ENCODE data around the gene IVNS1ABP.
"Not testable (repeated sequence)": the region's sequence is repeated elsewhere in the genome, so short reads cannot be mapped to it uniquely, and the experiment has no call there.

The IVNS1ABP gene

DNA sequence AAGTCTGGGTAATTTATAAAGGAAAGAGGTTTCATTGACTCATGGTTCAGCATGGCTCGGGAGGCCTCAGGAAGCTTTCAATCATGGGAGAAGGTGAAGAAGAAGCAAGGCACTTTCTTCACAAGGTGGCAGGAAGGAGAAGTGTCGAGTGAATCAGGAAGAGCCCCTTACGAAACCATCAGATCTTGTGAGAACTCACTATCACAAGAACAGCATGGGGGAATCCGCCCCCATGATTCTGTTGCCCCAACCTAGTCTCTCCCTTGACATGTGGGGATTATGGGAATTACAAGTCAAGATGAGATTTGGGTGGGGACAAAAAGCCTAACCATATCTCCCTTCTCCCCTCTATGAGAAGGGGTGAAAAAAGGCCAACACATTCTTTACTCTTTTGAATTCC lies 11.2 kb upstream of the IVNS1ABP start:
- no peak for DNase-seq

DNA sequence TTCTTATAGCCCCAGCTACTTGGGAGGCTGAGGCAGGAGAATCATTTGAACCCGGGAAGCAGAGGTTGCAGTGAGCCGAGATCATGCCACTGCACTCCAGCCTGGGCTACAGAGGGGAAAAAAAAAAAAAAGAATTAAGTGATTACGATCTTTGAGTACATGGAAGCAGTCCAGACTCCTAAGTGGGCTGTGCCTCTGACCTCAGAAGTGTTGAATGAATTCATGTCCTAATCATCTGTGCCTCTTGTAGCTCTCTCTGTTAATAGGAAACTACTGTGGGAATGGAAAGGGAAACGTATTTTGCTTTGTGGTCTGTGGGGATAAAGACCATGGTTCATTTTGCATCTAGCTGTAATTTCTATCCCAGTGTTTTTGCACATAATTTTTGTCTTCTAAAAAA lies 8.4 kb upstream of the IVNS1ABP start:
- DNase-seq = no peak

DNA sequence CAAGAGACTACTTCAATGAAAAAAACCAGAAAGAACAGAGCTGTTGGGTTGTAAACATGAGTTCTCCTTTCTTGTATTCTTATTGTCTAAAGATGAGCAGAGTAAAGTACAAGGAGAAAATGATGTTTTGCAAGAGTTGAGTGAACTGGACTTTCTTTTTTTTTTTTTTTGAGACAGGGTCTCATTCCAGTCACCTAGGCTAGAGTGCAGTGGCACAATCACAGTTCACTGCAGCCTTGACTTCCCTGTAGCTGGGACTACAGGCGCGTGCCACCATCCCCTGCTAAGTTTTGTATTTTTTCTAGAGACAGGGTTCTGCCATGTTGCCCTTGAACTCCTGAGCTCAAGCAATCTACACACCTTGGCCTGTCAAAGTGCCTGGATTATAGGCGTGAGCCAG lies 7.1 kb upstream of the IVNS1ABP start:
- no peak for DNase-seq

DNA sequence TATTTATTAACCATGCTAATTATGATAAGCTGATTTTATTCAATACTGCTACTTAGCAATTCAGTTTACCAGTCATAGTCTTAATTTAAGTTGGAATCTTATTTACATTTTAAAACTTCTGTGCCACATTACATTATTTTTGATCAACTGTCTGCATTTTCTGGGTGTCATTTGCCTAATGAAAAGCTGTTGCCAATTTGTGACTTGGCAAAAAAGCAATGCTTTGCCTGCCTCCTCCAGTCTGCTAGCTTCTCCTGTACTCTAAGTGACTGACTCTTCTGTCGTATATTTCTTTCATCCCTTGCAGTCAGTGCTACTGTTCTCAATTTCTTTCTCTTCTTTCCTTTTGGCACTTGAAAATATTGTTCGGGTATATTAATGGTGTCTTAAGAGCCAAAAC lies 5.6 kb upstream of the IVNS1ABP start:
- DNase-seq = no peak

DNA sequence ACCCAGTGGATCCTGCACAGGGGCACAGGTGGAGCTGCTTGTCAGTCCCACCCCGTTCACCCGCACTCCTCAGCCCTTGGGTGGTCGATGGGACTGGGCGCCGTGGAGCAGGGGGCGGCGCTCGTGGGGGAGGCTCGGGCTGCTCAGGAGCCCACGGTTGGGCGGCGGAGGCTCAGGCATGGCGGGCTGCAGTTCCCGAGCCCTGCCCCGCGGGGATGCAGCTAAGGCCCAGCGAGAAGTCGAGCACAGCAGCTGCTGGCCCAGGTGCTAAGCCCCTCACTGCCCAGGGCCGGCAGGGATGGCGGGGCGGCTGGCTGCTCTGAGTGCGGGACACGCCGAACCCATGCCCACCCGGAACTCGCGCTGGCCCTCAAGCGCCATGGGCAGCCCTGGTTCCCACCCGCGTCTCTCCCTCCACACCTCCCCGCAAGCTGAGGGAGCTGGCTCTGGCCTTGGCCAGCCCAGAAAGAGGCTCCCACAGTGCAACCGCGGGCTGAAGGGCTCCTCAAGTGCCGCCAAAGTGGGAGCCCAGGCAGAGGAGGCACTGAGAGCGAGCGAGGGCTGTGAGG lies 4.7 kb upstream of the IVNS1ABP start:
- DNase-seq = not testable (repeated sequence)

DNA sequence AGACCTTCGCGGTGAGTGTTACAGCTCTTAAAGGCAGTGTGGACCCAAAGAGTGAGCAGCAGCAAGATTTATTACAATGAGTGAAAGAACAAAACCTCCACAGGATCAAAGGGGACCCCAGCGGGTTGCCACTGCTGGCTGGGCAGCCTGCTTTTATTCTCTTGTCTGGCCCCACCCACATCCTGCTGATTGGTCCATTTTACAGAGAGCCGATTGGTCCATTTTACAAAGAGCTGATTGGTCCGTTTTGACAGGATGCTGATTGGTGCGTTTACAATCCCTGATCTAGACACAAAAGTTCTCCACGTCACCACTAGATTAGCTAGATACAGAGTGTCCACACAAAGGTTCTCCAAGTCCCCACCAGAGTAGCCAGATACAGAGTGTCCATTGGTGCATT lies 4.1 kb upstream of the IVNS1ABP start:
- not testable (repeated sequence) for DNase-seq

DNA sequence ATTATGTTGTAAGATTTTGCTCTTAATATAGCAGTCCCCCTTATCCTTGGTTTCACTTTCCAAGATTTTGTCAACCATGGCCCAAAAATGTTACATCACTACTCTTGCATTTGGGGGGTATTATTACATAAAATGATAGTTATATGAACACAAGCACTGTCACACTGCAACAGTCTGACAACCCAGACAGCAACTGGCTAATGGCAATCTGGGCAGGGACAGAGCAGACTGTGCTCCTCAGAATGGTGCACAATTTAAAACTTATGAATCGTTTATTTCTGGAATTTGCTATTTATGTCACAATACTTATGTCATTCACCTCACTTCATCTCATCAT lies 2.1 kb upstream of the IVNS1ABP start:
- DNase-seq = no peak

DNA sequence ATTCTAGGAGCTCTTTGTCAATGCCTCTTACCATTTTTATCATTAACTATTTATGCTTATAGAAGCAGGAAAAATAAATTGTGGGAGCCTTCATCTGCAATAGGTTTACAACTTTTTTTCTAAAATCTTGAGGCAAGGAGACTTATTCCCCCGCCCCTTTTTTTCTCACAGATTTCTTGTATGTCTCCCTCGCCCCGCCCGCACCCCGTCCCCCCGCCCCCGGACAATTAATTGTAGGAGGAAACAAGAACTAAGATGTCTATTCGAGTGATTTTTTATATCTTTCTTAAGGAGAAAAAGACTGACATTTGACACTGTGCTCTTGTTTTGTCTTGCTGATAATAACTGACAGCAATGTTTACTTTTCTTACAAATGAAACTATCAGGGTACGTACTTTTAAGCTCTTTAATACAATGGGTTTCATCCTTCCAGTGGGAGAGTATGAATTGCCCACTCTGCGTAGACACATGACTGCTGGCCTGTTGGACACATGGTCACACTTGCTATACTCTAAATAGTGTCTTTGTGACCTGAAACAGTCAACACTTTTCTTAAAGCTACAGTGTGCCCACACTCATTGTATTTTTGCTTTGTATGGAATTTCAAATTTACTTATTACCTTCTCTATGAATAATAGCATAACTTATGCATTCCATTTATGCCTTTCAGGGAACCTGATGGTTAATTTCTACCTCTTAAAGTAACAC lies 1.5 kb upstream of the IVNS1ABP start:
- no peak for DNase-seq

DNA sequence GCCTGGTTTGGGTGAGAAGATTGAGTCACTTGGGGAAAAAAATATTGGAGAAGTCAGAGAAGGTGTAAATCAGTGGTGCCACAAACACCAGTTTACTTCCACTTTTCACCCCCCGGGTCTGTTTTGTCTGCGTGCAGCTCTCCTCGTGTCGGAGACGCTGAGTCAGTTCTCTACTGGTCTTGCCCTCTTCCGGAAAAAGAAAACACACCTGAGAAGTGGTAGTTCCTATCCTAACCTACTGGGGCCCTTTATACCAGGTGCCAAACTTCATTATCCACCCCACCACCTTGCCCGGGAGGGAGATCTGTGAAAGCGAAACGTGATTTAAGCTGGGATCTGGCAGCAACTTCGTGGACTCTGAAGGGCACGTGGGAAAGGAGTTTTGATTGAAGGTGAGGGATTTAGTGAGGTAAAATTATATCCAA lies 855 bp upstream of the IVNS1ABP start:
- peak; percentile 64 for DNase-seq

DNA sequence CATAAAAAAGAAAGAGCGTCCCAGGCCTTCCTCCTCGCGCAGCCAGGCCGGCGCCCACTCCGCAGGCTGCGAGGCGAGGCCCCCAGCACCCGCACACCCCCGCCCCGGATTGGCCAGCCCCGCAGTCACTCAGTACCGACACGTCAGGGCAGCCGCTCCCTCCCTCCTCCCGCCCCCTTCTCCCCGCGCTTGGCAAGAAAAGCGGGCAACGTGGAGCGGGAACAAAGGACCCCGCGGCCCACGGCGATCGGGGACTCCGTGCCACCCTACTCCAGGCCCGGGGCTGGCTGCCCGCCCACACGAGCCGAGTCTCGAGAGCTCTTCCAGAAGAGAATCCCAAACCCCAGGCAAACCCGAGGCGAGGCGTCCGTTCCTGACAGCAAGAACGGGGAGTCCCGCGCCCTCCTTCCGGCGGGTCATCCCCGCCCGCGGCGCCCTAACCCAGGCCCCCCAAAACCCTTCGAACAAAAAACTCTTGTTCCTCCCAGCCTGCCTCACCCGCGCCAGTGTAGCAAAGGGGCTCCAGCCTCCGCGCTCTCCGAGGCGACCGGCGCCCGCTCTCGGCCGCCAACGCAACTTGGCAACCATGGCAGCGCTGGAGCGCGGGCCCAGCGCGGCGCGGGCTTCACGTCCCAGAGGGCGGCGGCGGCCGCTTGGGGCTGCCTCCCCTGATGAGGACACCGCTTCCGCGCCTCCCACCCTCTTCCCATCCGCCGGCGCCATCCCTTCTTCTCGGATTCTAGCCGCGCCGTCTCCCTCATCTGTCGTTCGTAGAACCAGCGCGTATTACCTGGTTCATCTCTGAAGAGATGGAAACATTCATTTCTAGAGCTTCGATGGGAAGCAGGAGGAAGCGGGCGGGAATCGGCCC lies 645 bp downstream of the IVNS1ABP start:
- peak; percentile 82 for DNase-seq

DNA sequence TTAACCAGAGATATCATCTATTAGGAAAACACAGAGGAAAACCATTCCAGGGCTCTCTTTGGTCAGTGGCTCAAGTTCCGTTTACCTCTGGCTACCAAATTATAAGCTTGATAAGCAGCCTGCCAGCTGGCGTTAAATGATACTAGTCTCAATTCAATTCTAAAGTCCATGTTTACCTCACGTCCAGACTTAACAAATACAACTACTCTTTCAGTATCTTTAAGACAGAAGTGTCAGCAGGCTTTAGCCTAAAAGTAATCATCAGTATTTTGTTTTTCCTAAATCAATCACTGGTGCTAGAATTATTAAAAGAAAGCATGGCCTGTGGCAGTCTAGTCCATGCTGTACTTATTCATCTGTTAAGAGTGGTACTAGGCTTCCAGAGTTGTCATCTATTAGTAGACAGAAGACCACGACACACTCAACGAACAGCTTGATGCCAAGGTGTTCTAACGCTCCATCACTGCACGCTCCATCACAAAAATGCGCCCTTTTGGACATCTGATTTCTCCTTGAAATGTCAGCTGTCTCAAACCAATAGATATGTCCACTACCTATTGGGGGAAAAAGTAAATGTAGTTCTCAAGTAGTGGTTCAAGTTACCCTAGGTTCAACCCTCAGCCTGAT lies 1.5 kb downstream of the IVNS1ABP start:
- no peak for DNase-seq

DNA sequence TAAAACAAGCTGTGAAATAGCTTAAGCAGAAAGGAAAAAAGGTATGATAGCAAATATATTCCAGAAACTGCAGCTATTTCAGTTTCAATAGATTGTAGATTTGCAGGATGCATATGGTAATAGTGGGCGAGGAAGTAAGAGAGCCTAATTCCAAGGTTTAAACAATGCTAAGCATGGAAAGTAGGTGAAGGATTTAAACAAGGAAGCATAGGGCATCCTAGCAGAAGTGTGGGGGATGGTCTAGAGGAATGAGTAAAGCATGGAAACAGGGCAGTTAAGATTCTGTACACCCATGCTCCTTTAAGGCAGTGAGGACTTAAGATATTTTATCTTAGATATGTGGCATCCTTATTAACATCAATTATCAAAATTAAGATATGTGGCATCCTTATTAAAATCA lies 2.6 kb downstream of the IVNS1ABP start:
- no peak for DNase-seq

DNA sequence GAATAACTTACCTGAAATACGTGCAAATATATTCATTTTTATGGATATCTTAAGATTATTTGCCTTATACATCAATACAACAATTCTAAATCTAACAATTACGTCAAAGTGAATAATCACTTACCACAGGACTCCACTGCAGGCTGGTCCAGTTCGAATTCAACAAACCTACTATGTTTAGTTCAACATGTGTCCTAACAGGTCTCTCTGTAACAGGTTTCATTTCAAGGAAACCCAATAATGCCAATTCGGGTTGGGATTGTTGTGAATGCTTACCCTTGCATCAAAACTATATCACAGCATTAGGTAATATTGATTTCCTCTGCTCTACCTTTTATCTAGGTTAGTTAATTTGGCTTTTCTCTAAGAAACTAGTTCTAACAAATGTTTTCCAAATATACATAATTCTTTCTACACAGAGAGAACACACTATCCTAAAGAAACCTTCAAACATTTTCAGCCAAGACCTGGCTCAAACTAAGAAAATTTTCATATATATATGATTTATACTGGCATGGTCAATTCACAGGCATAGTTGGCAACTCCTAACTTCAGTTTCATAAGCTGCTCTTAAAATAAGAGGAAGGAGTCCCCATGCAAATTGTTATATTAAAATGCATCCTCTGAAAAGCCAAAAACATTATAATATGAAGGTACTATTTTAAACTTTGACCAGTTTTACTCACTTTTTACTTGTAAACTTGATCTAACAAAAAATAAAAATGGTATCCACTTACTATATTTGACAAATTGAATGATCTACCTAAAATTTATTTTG lies 4.5 kb downstream of the IVNS1ABP start:
- no peak for DNase-seq

DNA sequence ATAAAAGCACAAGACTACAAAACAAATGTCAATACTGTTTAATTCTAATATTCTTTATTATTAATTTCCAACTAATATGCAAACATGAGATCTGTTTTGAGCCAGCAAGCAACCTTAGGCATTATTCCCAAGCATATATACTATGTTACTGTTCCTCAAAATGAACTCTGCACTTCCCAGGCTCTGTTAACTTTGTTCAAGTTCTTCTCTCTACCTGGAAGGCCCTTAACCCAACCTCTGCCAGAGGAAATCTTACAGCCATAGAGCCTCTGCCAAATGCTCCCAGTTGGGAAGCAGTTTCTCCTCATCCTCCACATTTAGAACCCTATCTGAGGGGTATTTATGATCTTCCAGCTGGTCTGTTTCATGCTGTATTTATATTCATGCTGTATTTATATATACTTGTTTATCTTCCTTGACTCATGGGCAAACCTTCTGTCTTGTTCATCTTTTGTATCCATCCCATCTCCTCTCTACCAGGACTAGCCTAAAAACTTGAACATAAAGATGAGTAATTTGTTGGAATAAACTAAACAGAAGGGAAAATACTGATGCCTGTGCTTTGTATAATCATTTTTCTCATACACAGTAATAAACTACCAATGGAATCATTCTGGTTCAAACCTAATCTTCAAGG lies 5.3 kb downstream of the IVNS1ABP start:
- DNase-seq = no peak

DNA sequence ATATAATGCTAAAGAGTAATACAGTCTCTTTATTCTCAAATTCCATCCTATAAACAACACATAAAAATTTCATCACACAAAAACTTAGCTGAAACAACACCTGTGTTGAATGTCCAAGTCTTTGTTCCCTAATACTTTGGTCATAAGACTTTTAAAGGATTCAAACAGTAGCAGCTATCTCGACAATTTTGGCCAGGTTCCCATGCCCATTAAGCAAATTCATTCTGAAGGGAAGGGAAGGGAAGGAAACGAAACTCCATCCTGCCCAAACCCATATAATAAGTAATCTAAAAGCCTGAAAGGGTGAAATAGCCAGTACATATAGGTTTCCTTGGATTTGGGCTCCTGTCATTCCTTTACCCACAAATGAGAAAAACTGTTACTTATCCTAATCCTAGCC lies 7.5 kb downstream of the IVNS1ABP start:
- no peak for DNase-seq

DNA sequence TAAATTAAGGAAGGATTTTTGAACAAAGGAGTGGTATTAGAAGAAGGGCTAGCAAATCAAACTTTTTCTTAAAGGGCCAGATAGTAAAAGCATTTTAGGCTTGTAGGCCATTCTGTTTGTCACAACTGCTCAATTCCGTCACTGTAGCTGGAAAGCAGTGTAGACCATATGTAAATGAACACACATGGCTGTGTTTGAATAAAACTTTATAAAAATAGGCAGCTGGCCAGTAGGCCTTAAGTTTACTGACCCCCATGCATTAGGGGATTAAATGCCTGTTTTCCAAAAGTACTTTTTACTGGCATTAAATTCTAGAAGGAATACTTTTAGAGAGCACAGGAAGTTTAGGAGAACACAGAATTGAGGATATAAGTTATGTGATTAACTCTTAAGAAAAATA lies 8.9 kb downstream of the IVNS1ABP start:
- no peak for DNase-seq

DNA sequence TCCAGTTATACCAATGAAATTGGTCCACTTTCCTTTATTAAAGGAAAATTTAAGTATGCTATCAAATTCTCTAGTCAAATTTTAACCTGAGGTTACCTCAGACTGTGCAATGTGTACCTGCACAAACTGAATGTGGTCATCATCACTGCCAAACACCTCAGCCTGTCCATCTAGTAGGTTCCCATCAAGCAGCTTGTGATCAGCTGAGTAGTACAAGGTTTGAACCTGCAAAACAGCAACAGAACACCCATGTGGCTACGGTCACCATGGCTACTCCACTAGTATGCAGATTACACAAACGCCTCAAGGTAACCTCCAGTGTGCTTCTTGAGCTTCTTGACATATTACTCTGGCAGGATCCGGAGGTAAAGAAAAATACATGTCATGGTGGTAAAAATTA lies 11.6 kb downstream of the IVNS1ABP start:
- DNase-seq = no peak

DNA sequence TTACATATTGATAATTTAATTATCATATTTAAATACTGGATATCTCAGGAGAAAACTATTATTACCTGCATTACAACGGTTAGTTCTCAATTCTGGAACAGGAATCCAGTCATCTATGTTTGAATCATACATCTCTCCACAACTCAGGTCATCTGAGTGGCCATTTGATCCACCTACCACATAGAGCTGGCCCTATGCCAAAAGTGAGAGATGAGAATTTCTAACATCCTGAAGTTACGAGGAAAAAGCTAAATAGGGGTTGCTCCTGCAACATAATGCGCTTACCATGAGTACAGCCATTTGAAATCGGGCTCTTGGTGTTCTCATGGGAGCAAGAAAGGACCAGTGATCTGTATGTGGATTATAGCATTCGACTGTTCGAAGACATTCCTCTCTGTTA lies 16.9 kb downstream of the IVNS1ABP start:
- DNase-seq = no peak

DNA sequence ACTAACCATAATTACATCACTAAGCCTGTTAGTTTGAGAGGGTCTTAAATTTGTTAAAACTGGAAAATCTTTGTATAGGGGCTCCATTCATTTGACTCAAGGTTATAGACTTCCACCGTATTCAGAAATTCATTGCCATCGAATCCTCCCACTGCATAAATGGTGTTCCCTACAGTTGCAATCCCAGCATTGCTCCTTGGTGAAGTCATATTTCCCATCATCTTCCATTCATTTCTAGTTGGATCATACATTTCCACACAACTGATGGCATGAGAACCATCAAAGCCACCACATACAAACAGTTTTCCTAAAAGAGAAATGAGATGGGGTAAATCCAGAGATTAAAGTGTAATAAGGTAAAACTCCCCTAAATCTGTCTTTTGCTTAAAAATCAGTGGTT lies 19.1 kb downstream of the IVNS1ABP start:
- no peak for DNase-seq

DNA sequence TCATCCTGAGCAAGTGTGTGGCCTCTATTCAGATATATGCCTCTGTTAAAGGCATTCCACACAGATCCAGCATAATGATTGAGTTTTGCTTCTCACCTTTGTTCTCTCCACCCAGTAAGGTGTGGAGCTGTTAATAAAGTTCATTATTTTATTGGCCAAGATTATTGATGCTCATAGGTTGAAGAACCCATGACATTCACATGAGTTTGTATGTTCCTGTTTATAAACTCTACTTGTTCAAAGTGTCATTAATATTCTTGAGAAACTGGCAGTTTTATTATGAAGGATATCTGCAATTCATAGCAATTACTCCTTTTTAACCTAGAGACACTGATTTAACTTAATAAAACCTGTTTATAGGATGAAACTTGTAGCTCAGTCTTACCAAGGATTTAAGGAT lies 22.0 kb downstream of the IVNS1ABP start:
- DNase-seq = no peak

DNA sequence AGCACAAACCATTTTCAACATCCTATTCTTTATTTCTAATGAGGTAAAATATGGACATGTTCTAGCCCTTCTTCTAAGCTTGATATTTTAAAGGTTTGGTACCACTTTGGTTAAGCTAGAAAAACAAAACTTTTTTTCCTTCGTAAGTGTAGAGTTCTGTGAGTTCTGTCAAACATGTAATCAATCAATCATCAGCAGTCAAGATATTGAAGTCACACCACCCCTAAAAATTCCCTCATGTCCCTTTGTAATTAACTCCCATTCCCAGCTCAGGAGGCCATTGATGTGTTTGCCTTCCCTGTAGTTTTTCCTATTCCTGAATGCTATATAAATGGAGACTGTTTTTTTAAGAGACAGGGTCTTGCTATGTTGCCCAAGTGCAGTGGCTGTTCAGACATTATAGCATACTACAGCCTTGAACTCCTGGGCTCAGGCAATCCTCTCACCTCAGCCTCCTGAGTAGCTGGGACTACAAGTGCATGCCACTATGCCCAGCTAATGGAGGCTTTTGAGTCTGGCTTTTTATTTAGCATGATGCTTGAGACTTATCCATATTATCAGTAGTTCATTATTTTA lies 23.0 kb downstream of the IVNS1ABP start:
- no peak for DNase-seq

DNA sequence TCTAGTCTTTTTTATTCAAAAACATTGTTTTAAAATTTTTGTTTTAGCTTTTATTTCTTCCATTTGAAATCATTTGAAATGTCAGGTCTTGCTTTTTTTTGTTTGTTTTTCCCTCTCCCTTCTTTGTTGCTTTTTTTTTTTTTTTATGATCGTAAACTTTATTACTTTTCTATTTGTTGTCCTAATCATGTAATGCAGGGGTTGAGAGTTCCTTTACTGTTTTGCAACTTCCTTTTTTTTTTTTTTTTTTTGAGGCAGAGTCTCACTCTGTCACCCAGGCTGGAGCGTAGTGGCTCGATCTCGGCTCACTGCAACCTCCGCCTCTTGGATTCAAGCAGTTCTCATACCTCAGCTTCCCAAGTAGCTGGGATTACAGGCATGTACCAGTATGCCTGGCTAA lies 24.8 kb downstream of the IVNS1ABP start:
- DNase-seq = no peak
